ENCODE data around the gene KRTAP12-4.

KRTAP12-4 gene

GRCh38 chr21:44623575-44623974, 30.9 kb downstream of the KRTAP12-4 start:
- no peak overlapping the region for H3K4me3 ChIP-seq (ENCODE audit: low read depth, low read length)
- DNase-seq (ENCODE audit: low read depth, low spot score): no peak
- TF ChIP-seq, protein P1, sequence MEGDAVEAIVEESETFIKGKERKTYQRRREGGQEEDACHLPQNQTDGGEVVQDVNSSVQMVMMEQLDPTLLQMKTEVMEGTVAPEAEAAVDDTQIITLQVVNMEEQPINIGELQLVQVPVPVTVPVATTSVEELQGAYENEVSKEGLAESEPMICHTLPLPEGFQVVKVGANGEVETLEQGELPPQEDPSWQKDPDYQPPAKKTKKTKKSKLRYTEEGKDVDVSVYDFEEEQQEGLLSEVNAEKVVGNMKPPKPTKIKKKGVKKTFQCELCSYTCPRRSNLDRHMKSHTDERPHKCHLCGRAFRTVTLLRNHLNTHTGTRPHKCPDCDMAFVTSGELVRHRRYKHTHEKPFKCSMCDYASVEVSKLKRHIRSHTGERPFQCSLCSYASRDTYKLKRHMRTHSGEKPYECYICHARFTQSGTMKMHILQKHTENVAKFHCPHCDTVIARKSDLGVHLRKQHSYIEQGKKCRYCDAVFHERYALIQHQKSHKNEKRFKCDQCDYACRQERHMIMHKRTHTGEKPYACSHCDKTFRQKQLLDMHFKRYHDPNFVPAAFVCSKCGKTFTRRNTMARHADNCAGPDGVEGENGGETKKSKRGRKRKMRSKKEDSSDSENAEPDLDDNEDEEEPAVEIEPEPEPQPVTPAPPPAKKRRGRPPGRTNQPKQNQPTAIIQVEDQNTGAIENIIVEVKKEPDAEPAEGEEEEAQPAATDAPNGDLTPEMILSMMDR (IDR thresholded peaks at IDR 0.05; ENCODE audit: insufficient read depth, low read length, missing control alignments): no peak
- CTCF ChIA-PET: no interaction called here
- POLR2A ChIA-PET: no interaction called here

DNA sequence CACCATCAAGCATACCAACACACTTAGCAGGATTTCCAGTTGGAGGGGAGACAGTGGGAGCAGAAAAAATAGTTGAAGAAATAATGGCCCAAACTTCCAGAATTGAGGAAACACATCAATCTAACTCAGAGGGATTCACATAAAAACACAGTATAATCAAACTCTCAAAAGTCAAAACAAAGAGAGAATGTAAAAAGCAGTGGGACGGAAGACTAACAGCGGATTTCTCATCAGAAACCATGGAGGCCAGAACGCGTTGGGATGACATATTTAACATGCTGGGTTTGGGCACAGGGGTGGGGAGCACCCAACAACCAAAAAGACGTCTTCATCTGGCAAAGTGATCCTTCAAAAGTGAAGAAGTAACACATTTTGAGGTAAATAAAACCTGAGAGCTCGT, 34.6 kb downstream of the KRTAP12-4 start:
- DNase-seq (ENCODE audit: low read depth, low spot score): no peak
- H3K4me3 ChIP-seq (ENCODE audit: low read depth, low read length): no peak overlapping the region
- POLR2A ChIA-PET: no interaction called here
- TF ChIP-seq, protein P1 (IDR thresholded peaks at IDR 0.05; ENCODE audit: insufficient read depth, low read length, missing control alignments): no peak
- CTCF ChIA-PET: interaction anchor here (0.5 to 1.9 kb wide), 2 partner anchors 38 to 174 kb away, joined by 3 to 8 read pairs; no protein-coding TSS in a partner anchor

DNA sequence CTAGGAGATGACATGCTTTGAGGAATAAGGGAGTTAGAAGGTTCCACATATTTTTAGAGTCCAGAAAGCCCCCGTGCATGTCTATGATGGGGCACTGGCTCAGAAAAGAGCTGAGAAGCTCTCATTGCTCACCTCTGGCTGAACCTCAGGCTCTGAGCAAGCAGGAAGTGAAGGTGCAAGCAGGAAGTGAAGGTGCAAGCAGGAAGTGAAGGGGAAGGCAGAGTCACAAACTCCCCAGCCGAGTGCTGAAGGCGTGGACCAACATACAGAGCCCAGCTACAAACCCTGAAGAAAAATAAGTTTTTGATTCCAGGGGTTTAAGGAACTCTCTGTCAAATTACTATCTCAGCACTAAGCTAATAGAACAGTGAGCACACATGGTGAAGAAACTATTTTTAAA, 35.5 kb downstream of the KRTAP12-4 start:
- H3K4me3 ChIP-seq (ENCODE audit: low read depth, low read length): no peak overlapping the region
- ChIA-PET CTCF (interaction anchor here (1.1 to 1.9 kb wide), 2 partner anchors 124 to 175 kb away, joined by 4 to 8 read pairs; no protein-coding TSS in a partner anchor), POLR2A (no interaction called here)
- TF ChIP-seq, protein P1 (IDR thresholded peaks at IDR 0.05; ENCODE audit: insufficient read depth, low read length, missing control alignments): no peak
- DNase-seq (ENCODE audit: low read depth, low spot score): no peak

- TF ChIP-seq, protein P1 (IDR thresholded peaks at IDR 0.05; ENCODE audit: insufficient read depth, low read length, missing control alignments): no peak
- POLR2A ChIA-PET: no interaction called here
- no peak for DNase-seq (ENCODE audit: low read depth, low spot score)
- no peak overlapping the region for H3K4me3 ChIP-seq (ENCODE audit: low read depth, low read length)
- CTCF ChIA-PET: interaction anchor here (1.1 to 1.9 kb wide), 2 partner anchors 124 to 175 kb away, joined by 4 to 8 read pairs; no protein-coding TSS in a partner anchor
Measured at GRCh38 chr21:44618504-44618903, 36.0 kb downstream of the KRTAP12-4 start.

DNA sequence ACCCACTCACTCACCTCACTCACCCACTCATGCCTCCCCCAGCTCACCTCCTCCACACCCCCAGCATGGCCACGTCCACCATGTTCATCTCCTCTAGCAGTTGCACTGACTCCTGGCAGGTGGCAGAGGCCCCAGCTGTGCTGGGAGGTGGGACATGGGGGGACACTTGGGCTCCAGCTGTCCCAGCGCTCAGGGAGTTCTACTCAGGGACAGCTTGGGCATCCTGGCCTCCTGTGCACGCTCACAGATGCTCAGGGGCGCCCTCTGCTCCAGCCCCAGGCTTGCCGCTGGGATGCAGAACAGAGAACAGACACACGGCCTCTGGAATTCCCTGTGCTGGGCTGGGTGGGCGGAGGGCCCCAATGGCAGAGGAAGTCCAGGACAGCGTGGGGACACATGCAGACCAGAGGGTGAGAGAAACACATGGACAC, 37.4 kb downstream of the KRTAP12-4 start:
- TF ChIP-seq, protein P1 (IDR thresholded peaks at IDR 0.05; ENCODE audit: insufficient read depth, low read length, missing control alignments): no peak
- DNase-seq (ENCODE audit: low read depth, low spot score): no peak
- POLR2A ChIA-PET: no interaction called here
- H3K4me3 ChIP-seq (ENCODE audit: low read depth, low read length): no peak overlapping the region
- CTCF ChIA-PET: no interaction called here

- ChIA-PET POLR2A (no interaction called here), CTCF (no interaction called here)
- H3K4me3 ChIP-seq (ENCODE audit: low read depth, low read length): no peak overlapping the region
- TF ChIP-seq, protein P1 (IDR thresholded peaks at IDR 0.05; ENCODE audit: insufficient read depth, low read length, missing control alignments): no peak
- DNase-seq (ENCODE audit: low read depth, low spot score): no peak
Measured at GRCh38 chr21:44616591-44616926, 37.9 kb downstream of the KRTAP12-4 start.
